EL (cell line): ENCODE data around the gene UQCRC1.

Source experiments
- DNase-seq: peaks from one replicate; pipeline ENCODE4 v3.0.0-alpha.2; 2016

UQCRC1 gene

DNA sequence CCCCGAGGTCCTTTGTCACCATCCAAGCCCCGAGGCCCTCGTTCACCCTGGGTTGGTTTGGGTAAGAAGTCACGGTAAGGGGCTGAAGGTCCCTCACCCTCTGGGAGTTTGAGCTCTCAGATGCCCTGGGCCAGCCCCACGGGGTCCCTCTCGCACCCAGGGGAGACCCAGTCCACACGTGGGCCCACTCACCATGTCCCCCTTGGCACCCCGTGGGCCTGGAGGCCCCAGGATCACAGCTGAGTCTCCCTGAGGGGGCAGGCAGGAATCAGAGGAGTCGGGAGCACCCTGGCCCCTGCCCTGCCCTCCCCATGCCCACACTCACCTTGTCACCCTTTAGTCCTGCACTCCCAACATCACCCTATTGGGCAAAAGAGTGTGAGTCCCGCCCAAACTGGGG lies 40.0 kb downstream of the UQCRC1 start:
- no peak for DNase-seq

DNA sequence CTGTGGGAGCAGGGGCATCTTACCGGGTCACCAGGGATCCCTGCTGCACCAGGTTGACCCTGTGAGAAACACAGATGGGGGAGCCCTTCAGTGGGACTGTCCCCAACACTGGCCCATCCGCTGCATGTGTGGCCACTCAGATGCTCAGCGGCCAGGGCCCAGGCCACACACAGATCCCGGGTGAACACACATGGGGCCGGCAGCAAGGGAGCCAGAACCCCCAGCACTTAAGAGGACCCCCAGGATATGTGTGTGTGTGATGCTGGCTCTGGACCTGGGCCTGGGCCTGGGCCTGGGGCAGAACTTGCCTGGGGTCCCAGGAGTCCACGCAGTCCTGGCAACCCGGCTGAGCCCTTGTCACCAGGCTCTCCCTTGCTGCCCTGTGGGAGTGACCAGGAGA lies 41.0 kb downstream of the UQCRC1 start:
- no peak for DNase-seq

DNA sequence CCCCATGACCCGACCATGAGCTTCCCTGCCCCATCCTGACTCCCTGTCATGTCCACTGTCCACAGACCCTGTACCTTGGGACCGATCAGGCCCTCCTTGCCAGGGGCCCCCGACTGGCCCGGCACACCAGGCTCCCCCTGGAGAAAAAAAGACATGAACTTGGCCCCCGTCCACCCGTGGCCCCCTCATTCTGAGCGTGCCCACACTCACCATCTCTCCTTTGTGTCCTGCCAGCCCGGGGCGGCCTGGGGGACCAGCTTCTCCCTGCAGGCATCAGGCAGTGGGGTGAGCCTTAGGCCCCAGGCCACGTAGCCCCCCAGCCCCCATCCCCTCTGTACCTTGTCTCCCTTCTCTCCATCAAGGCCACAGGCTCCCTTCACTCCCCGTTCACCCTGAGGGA lies 41.9 kb downstream of the UQCRC1 start:
- DNase-seq = no peak

DNA sequence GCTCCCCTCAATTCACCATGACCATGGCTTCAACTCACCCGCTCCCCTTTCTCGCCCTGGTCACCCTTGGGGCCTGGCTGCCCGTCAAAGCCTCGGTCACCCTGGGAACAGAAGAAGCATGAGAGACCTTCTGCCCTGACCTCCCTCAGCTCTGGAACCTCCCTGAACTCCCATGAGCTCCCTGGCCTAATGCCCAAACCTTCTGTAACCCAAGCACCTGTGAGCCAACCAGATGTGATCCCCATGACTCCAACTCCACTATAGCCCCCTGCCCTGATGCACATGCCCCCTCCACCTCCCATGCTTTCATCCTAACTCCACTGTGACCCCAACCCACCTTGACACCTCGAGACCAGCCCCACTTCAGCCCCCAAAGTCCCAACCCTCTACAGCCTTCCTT lies 42.4 kb downstream of the UQCRC1 start:
- DNase-seq = no peak

DNA sequence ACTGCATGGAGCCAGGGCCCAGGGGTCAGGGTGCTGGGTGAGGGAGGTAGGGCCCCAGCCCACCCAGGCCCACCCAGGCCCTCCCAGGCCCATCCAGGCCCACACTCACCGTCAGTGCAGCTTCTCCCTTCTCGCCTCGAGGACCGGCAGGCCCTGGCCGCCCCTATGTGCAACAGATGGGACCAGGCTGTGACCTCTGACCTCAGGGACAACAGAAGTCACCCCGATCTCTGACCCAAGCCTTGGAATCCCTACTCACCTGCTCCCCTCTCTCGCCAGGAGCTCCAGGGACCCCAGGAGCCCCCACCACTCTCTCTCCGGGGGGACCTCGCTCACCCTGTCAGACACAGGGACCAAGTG lies 43.1 kb downstream of the UQCRC1 start:
- DNase-seq = no peak

DNA sequence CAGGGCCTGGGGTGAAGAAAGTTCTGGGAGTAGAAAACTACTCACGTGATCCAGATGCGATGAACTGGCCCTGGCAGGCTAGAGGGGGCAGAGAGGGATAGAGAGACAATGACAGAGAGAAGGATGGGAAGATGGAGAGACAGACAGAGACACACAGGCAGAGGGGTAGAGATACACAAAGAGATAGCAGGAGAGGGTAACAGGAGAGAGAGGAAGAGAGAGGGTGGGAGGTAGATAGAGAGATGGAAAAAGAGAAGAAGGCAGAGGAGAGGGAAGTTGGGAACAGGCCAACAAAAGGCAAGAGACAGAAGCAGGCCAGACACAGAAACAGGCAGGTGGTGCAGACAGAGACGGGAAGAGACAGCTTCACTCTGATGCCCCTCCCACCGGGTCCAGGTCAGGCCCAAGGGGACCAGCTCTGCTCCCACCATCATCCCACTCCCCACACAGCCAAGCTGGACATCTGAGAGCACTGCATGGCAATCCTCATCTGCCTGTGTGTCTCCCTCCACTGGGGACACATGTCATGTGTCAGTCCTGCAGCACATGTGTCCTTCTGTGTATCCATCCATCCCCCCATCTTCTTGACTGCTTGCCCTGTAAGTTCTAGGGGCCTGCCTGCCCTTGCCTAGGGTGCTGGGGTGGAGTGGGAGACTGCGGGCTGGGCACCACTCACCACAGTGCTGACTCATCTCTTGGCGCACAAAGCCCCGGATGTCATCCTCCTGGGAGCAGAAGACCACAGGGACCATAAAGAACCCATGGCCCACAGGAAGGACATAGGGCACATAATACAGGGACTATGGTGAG lies 43.6 kb downstream of the UQCRC1 start:
- DNase-seq = peak; percentile 86

DNA sequence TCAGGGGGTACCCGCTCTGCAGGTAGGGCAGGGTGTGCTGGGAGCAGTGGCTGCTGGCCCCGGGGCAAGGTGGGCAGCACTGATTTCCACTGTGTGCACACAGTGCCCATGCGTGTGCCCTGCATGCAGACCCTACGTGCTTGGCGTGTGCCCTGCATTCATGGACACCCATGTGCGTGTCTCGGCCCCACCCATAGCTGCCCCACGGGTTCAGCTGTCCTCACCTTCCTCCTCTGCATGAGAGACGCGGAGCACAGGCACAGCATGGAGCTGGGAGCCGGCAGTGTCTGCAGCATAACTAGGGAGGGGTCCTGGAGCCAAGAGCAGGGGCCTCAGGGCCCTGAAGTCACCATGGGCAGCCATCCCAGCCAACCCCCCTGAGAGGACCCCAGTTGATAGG lies 44.3 kb downstream of the UQCRC1 start:
- no peak for DNase-seq

DNA sequence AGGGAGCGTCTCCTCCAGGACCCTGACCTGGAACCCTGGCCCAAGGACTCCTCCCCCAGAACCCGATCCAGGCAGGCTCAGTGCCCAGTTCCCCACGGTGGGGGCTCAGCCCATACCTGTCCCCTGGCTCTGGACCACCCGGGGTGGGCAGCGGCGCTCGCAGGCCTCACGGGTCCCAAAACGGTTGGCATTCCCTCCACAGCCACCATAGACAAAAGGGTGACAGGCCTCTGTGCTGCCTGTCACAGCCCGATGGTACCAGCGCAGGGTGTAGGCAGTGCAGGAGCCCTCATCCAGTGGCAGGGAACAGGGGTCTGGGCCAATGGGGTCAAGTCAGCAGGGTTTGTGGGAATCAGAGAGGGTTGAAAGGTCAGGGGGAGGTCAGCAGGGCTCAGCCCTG lies 44.8 kb downstream of the UQCRC1 start:
- no peak for DNase-seq

DNA sequence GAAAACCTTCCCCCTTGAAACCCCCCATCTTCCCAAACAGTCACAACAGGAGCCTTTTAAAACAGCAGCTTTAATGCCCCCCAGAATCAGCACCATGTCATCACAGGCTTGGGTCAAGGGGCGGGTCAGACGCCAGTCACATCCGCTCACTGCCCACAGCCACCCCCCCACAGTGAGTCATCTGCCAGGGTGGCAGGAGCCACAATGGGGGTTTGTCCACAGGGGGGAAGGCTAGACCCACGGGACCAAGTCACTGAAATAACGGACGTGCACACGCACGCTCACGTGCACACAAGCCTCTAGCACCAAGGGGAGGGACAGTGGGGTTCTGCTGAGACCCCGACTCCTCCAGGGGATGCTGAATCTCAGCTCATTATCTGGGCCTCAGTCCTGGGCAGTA lies 45.4 kb downstream of the UQCRC1 start:
- DNase-seq = peak; percentile 91

DNA sequence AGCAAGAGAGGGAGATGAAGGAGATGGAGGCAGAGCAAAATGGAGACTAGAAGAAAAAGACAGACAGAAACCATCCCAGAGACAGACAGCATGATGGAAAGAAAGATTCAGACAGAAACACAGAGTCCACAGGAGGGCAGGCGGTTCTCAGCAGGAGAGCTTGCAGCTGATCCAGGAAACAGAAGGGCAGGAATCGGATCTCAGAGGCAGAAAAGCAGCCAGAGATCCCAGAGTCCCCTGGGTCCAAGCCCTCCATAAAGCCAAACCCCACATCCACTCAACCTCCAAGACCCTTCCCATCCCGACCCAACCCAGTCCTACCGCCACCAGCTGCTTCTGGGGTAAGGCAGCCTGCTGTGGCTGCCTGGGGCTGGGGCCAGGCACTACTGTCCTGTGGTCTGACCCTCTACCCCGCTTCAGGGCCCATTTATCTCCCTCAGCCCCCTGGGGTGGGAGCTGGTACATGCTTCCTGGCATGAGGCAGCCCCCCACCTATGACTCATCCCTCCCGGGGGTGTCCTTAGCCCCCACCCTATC lies 46.0 kb downstream of the UQCRC1 start, which contains the start of gene UCN2:
Gene UCN2 (minus strand): TSS at position 400 of the 537 bp plus-strand sequence. CDS start 657 bp downstream, outside the sequence.
- DNase-seq = no peak

DNA sequence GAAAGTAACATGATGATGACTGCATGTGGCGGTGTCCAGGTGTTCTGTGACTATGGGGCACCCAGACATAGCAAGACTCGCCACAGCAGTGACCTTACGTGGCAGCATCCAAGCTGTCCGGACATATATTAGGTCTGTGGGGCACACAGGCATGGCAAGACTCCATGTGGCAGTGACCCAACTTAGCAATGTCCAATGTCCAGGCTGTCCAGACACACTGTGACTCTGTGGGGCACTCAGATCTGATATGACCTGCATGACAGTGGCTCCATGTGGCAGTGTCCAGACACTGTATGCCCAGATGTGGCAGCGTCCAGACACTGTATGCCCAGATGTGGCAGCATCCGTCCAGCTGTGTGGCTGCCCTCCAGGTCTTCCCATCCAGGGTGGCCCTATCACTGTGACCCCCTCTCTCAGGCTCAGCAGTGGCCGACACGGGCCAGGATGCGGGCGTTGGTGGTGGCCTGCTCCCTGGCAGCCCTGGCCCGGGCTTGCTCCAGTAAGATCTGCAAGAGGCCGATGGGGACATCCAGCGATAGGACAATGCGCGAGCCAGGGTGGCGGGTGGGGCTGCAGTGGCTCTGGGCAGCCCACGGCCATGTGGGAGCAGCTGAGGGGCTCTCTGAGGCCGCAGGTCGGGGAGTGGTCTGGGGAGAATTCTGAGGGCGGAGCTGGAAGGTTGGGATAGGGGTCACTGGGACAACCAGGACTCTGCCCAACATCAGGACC lies 46.9 kb downstream of the UQCRC1 start:
- DNase-seq = no peak

DNA sequence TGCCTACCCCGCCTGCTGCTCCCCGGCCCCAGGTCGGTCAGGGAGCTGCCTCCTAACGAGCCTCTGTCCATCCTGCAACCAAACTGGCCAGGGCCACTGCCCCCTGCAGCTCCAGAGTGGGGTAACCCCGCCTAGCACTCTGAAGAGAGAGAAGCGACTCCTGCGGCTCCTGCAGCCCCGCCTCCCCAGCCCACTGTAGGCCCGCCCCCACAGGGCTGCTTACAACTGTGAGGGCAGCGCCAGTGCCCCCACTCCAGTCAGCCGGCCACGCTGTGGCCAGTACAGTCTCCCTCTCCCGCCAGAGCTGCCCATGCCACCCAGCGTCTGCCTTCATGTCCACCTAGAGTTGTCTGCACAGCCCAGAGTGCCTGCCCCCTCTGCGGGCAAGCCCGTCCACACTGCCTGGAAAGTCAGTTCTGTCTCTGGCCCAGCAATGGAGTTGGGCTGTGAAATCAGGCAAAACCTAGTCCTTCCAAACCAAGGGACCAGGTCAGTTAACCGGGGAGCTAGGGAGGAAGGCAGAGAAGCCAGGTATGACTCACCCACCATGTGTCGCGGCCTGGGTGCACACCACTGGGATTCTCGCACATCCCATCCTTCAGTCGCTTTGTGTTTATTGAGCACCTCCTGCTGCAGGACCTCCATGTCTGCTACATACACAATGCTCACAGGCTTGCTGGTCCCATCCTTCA lies 48.3 kb downstream of the UQCRC1 start:
- peak; percentile 79 for DNase-seq

DNA sequence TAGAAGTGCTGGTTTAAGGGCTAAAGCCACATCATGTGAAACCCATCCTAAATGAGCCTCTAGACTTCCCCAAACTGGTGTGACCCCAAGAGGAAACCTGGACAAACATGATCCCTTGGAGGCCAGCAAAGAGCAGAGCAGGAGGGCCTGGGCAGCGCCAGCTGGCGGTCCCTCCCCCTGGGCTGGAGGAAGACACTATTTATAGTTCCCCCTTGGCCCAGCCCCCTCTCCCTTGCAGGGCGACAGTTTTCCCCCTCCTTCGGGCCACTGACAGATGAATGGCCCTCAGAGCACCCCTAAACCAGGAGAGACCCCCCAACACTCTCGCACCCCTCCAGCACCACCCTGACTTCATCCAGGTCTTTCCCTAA lies 48.8 kb downstream of the UQCRC1 start:
- DNase-seq = no peak

DNA sequence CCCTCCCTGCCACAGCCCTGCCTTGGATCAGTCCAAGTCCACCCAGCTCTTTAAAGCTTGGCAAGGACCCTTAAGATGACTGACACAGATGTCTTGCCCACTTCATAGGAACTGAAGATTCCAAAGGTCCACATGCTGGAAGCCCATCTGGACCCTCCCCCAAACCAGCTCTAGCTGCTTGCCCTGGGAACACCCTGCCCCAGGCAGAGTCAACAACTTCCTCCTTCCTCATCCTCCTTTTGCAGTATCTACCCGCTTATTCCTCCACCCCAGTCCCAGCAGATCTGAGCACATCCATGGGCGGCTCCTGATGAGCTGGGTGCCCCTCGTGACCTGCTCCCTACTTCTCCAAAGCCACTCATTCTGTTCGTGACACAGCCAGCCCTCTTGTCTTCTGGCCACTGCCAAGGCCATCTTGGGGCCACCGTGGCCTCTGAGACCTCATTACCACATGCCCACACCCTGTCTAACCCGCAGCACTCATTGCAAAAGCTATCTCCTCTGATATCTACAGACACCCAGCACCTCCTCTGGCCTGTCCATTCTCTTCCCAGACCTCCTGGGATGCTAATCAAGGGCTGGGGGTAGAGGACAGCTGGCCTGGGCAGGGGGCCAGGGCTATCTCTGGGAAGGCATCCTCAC lies 50.8 kb downstream of the UQCRC1 start:
- no peak for DNase-seq

DNA sequence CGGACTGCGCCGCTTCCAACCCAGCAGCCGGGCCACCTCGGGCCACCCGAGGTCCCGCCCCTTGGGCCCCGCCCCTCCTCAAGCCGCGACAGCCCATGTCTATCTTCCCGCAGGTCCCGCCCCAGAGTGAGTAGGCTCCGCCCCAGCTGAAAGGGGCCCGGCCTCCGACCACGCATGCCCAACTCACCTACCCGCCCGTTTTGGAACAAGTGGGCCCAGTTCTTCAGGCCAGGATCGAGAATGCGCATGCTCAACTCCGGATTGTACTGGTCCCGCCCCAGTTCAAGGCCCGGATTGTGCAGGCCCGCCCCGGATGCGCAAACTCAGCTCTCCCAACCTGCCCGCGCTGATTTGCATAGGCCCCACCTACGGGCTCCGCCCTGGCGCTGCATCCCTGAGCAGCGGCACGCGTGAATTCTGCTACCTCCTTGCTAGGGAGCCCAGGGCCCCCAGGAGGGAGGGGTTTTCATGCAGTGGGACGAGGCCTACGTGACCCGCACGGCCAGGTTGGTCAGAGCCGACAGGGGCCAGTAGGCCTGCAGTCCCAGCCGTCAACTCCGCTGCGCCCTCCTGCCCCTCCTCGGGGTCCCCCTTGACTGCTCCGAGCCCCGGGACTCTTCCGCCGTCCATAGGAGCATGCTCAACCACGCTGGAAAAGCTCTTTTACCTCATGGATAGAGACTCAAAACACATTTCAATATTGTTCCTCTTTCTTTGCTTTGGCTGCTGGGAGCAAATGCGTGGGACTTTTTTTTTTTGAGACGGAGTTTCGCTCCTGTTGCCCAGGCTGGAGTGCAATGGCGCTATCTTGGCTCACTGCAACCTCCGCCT lies 52.4 kb downstream of the UQCRC1 start, which contains the start of gene PFKFB4:
Gene PFKFB4 (minus strand): TSS at position 8 of the 831 bp plus-strand sequence. CDS start 26 bp downstream, outside the sequence.
- peak; percentile 100 for DNase-seq

DNA sequence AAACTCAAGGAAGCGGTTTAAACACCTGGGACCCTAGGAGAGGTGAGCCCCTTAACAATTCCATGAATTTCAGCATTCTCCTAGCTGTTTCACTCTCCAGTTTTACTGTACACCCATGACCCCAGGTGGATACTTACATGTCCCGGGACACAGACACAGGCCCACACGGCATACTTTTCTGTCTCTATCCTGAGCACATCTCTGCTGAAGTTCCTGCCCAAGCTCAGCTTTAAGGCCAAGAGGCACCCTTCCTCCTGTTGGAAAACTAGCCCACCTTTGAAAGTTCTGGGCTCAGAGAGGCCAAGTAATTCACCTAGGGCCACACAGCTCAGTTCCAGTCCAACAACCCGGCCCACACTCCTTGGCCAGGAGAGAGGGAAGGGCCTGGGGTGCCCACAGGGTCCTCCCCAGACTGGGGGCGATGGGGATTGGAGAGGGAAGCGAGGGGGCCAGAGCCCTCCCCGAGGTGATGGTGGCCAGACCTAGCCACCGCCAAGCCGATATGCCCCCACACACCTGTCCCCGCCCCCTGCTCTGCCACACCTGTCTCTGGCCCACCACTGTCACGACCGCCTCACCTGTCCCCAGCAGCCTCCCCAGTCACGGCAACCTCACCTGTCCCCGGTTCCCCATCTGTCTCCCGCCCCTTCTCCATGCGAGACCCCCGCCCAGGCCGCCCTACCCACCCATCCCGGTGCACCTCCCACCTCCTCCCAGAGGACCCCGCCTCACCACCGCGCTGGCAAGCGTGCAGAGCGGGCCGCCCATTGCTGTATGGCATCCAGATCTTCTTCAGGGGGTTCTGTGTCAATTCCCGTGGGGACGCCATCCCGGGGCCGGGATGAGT lies 53.3 kb downstream of the UQCRC1 start:
- DNase-seq = no peak

DNA sequence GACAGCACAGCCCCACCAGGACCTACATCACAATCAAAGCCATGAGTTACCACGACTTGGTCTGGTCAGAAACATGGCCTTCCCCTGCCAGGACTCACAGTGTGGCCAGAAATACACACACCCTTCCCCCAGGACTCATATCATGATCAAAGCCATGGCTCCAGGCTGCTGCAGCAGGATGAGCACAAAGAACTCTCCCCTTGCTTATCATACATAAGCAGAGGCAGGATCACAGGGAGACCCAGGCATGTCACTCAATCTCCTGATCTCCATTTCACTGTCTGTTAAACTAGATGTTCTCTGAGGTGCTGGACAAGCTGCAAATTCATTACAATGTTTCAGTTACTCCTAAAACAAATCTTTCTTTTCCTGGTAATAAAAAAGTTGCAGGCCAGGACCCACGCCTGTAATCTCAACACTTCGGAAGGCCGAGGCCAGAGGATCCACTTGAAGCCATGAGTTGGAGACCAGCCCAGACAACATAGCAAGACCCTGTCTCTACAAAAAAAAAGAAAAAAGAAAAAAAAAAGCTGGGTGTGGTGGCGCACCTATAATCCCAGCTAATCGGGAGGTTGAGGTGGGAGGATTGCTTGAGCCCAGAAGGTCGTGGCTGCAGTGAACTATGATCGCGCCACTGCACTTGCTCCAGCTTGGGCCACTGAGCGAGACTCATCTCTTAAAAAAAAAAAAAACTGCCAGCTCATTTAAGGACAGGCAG lies 54.1 kb downstream of the UQCRC1 start:
- DNase-seq = no peak

DNA sequence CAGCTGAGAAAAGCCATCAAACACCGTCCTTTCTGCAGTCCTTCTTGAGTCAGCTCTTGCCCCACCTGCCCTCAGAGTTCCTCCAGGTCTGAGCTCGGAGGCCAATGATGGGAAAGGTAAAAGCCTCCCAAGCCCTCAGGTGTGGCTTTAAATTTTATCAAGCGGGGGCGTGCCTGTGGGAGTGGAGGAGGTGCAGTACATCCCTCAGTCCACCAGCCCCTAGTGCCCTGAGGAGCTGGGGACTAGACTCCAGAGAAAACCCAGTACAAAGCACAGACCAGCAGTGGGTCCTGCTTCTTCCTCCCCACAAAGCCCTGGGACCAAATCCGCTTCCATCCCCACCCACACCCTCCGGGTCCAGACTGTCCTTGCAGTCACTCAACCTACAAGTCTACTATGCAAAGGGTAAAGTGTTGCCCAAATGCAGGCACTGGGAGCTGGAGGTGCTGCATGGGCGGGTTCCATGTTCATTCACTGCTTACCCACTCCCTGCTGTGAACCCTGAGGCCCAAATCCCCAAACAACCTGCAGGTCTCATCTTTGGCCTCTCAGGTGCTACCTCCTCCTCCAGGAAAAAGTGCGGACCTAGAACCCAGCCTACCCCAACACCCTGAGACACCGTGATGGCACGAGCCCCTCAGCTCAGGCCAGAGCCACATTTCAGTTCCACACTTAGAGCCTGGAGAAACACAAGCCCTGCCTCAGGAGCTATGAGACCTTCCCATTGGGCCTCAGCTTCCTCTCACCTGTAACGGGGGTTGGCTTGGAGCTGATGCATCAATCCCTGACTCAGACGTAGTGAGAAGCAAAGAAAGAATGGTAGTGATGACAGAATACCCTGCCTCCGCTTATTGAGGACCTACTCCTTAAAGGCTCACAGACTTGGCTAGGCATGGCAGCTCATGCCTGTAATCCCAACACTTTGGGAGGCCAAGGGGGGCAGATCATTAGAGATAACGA lies 55.3 kb downstream of the UQCRC1 start:
- DNase-seq = no peak

DNA sequence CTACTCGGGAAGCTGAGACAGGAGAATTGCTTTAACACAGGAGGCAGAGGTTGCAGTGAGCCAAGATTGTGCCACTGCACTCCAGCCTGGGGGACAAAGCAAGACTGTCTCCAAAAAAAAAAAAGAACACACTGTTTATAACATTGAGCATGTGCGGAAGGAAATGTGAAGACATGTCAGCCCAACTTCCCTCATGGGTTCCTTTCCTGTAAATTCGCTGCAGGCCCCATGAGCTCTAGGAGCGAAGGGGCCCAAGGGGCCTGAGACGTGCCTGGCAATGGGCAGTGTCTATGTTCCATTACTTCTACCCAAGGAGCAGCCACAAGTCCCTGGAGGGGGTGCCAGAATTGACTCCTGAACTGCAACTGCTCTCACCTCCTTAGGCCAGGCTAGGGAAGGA lies 56.1 kb downstream of the UQCRC1 start:
- DNase-seq = no peak
